Medulla oblongata (tissue), 1 donor: ENCODE results near the gene SCARF2.
"Not testable (repeated sequence)": the region's sequence is repeated elsewhere in the genome, so short reads cannot be mapped to it uniquely, and the experiment has no call there.

Experiments
- DNase-seq: peaks from one replicate; pipeline ENCODE4 v3.0.0-alpha.2; 2015; ENCODE audit errors: extremely low spot score

SCARF2 gene

GRCh38 chr22:20413217-20414058 is 24.2 kb downstream of the SCARF2 start:
- no peak for DNase-seq

GRCh38 chr22:20412474-20413216 is 25.0 kb downstream of the SCARF2 start:
- no peak for DNase-seq

- DNase-seq: not testable (repeated sequence)
These were observed 28.2 kb downstream of the SCARF2 start for GRCh38 chr22:20409385-20409784.

- DNase-seq: no peak
These were observed 28.7 kb downstream of the SCARF2 start for GRCh38 chr22:20408891-20409290.

GRCh38 chr22:20407829-20408228 is 29.8 kb downstream of the SCARF2 start:
- DNase-seq: no peak

- DNase-seq: no peak
These were observed 30.8 kb downstream of the SCARF2 start for GRCh38 chr22:20406686-20407408.

- no peak for DNase-seq
These were observed 31.5 kb downstream of the SCARF2 start for GRCh38 chr22:20405931-20406685.

- no peak for DNase-seq
These were observed 32.2 kb downstream of the SCARF2 start for GRCh38 chr22:20405291-20405930.

GRCh38 chr22:20404881-20405280 is 32.7 kb downstream of the SCARF2 start:
- DNase-seq: no peak

GRCh38 chr22:20403779-20404140 is 33.9 kb downstream of the SCARF2 start:
- no peak for DNase-seq

GRCh38 chr22:20402960-20403778 is 34.5 kb downstream of the SCARF2 start:
- no peak for DNase-seq

- no peak for DNase-seq
These were observed 36.1 kb downstream of the SCARF2 start for GRCh38 chr22:20401376-20402014.

GRCh38 chr22:20400606-20401375 is 36.8 kb downstream of the SCARF2 start:
- DNase-seq: no peak

- no peak for DNase-seq
These were observed 37.6 kb downstream of the SCARF2 start for GRCh38 chr22:20399866-20400605.

- no peak for DNase-seq
These were observed 39.2 kb downstream of the SCARF2 start for GRCh38 chr22:20398420-20398819.

GRCh38 chr22:20397498-20397897 is 40.1 kb downstream of the SCARF2 start:
- no peak for DNase-seq

GRCh38 chr22:20396639-20397038 is 41.0 kb downstream of the SCARF2 start:
- DNase-seq: no peak

- DNase-seq: no peak
These were observed 41.7 kb downstream of the SCARF2 start for GRCh38 chr22:20395907-20396287.
